Thyroid gland (tissue), 4 donors: ENCODE data around the gene EDRF1. TPM values are rescaled to one million over a fixed set of nuclear protein-coding genes. Genes with fewer than 3 reads are reported as not detected.

Experiments used
- DNase-seq, 2 donors: peaks; one replicate each; pipeline ENCODE4 v3.0.0-alpha.2; 2019
- H3K27ac ChIP-seq, 3 donors: fragments of 200-600 bp; sonication (generic); 1 replicate in 2 of 3; 2 replicates in 1 of 3; pipeline ENCODE4 v1.5.1; 2016 to 2019; ENCODE audit warnings: mild to moderate bottlenecking in 1 of 3, moderate library complexity in 1 of 3
- H3K27me3 ChIP-seq: fragments of 200-600 bp; sonication (generic); one replicate; pipeline ENCODE4 v1.5.1; 2019
- H3K36me3 ChIP-seq, 2 donors: fragments of 200-600 bp; sonication (generic); one replicate each; pipeline ENCODE4 v1.5.1; 2016 to 2019
- H3K4me1 ChIP-seq, 2 donors: fragments of 200-600 bp; sonication (generic); one replicate each; pipeline ENCODE4 v1.5.1; 2017 to 2019
- H3K4me3 ChIP-seq, 3 donors: fragments of 200-600 bp; sonication (generic); replicated peaks in 1 of 3; 1 replicate in 2 of 3; 2 replicates in 1 of 3; pipeline ENCODE4 v1.5.1; 2016; ENCODE audit warnings: mild to moderate bottlenecking in 1 of 3
- H3K9me3 ChIP-seq: fragments of 200-600 bp; sonication (generic); one replicate; pipeline ENCODE4 v1.5.1; 2017
- POLR2A ChIP-seq, 2 donors: fragments of 450-650 bp; IDR thresholded peaks; one replicate each; pipeline ENCODE4 v1.6.1; 2017; ENCODE audit warnings: antibody characterized with exemption in 2 of 2, mild to moderate bottlenecking in 2 of 2, moderate library complexity in 1 of 2
- WGBS, 2 donors: methylation state at CpG; one replicate each; pipeline ENCODE4 v1.1.5; 2017; 5-methylcytosine and 5-hydroxymethylcytosine counted together
- intact Hi-C: fragments of 100-400 bp; cut with DNase I; formaldehyde crosslinking; loops from one replicate; pipeline ENCODE4 v1.15.1; 2023
- total RNA-seq, 4 donors: library from RNA; depleted of rRNA; stranded (reverse); fragments of >200 nt; gene quantifications; one replicate each; pipeline ENCODE4 v1.2.3, GENCODE V29; 2016
- TF ChIP-seq, protein P1 (sequence below), 6 experiments: fragments of 200-600 bp in 3 of 6; fragments of 450-650 bp in 3 of 6; sonication (generic) in 3 of 6; IDR thresholded peaks; one replicate each; pipeline ENCODE4 v1.5.1; 2016 to 2019; ENCODE audit warnings: antibody characterized with exemption in 6 of 6, mild to moderate bottlenecking in 2 of 6, inconsistent platforms in 1 of 6, moderate library complexity in 1 of 6

The EDRF1 gene
- total RNA-seq, 4 donors from 2014 or later: 23.2 to 35.5 (median 30.9) TPM

DNA sequence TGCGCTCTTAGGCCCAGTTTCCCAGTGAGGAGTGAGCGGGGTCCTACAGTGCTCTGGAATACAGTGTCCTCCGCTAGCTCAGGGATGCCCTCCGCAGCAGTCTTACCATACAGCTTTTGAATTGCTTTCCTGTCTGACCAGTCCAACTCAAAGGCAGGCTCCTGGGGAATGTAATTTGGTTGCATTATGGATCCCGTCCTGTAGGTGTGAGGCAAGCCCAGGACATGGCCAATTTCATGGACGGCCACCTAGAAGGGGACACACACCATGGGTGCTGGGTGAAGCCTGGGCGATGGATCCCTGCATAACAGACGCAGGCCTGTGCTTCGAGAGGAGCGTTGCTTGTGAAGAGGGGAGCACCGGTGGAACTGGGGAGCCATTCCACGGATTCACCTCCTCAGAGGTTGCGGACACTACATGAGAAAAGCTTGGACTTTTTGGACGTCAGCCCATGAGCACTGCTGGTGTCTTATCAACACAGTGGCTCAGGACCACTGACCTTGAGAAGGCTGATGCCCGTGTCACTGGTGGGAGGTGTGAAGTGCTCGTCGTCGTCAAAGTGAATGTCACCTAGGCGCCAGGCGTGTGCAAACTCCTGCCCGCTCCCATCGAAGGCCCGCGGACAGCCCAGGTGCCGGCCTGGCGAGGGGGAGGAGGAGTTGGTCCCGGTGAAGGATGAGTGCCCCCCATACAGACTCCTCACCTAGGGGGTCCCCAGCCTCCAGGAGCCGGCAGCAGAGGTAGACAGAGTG, 52.8 kb downstream of the EDRF1 start:
- WGBS, 2 donors: 90 to 91% methylated on average over 27 to 28 of the region's 28 CpGs
- intact Hi-C loops: no loop called here
- Histone ChIP-seq H3K9me3 (no peaks in the 10 kb centered on the region), H3K36me3 (no peaks in the 10 kb centered on the region), H3K27me3 (no peaks in the 10 kb centered on the region), H3K27ac (no peak overlapping the region), H3K4me3 (no peak overlapping the region), H3K4me1 (peaks cover 0 to 11% of the 10 kb centered on the region in 2 donors)
- TF ChIP-seq, protein P1, sequence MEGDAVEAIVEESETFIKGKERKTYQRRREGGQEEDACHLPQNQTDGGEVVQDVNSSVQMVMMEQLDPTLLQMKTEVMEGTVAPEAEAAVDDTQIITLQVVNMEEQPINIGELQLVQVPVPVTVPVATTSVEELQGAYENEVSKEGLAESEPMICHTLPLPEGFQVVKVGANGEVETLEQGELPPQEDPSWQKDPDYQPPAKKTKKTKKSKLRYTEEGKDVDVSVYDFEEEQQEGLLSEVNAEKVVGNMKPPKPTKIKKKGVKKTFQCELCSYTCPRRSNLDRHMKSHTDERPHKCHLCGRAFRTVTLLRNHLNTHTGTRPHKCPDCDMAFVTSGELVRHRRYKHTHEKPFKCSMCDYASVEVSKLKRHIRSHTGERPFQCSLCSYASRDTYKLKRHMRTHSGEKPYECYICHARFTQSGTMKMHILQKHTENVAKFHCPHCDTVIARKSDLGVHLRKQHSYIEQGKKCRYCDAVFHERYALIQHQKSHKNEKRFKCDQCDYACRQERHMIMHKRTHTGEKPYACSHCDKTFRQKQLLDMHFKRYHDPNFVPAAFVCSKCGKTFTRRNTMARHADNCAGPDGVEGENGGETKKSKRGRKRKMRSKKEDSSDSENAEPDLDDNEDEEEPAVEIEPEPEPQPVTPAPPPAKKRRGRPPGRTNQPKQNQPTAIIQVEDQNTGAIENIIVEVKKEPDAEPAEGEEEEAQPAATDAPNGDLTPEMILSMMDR (IDR thresholded peaks at IDR 0.05): no peak
- TF ChIP-seq POLR2A (IDR thresholded peaks at IDR 0.05): no peak
- DNase-seq: no peak

DNA sequence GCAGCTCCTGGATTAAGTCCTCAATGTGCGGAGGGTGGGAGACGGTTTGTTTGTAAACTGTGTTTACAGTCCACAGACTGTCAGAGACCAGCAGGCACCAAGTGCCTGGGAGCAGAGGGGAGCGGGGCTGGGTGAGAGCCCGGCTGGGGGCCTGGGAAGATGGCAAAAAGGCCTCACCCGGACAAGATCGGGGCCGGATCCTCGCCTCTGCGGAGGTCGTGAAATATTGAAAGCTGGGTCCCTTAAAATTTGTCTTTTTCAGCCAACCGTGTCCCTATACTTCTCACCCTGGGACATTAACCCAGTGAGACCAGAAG, 53.3 kb downstream of the EDRF1 start:
- WGBS, 2 donors: 88 to 97% methylated on average over 11 of the region's 11 CpGs
- peaks cover 0 to 10% of the 10 kb centered on the region in 2 donors for H3K4me1 ChIP-seq
- H3K4me3 ChIP-seq: no peak overlapping the region
- no peak for DNase-seq
- no peaks in the 10 kb centered on the region for H3K27me3 ChIP-seq
- intact Hi-C loops: no loop called here
- H3K27ac ChIP-seq: no peak overlapping the region
- no peaks in the 10 kb centered on the region for H3K36me3 ChIP-seq
- H3K9me3 ChIP-seq: no peaks in the 10 kb centered on the region
- TF ChIP-seq, protein P1 (IDR thresholded peaks at IDR 0.05): no peak
- TF ChIP-seq POLR2A (IDR thresholded peaks at IDR 0.05): no peak

DNA sequence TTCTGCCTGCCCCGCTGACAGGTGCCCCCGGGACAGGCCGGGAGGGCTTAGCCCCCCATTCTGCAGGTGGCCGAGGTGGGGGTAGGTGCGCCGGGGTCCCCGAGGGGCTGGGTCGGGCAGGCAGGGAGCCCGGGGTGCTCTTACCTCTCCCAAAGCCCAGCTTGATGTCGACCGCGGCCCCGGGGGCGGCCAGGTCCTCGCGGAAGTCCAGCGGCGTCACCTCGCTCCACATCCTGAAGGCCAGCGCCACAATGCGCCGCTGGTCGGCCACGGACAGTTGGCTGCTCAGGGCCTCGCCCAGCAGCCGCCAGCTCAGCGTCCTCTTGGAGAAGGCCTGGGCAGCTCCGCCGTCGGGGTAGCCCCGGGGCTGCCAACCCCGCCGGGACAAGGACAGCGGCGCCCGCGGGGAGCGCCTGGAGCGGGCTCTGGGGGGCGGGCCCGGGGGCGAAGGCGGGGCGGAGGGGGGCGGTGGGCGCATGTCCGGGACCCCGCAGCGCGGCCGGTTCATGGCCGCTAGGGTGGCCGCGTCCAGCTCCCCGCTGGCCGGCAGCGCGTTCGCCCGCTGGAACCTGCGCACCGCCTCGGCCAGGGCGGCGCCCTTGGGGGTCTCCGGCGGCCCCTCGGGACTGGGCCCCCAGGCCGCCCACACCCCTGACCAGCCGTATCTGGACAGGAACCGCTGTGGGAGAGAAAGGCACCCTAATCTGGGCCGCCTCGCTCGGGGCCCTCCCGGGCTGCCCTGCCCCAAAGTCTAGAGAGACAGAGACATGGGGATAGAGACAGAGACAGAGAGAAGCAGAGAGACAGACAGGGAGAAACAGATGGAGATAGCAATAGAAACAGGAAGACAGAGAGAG, 54.4 kb downstream of the EDRF1 start:
- no peak overlapping the region for H3K27ac ChIP-seq
- H3K9me3 ChIP-seq: no peaks in the 10 kb centered on the region
- H3K4me1 ChIP-seq: no peaks in the 10 kb centered on the region
- no peaks in the 10 kb centered on the region for H3K27me3 ChIP-seq
- no peak for DNase-seq
- no peak overlapping the region for H3K4me3 ChIP-seq
- 59 to 77% methylated on average over 28 to 32 of the region's 75 CpGs for WGBS, 2 donors
- TF ChIP-seq, protein P1 (IDR thresholded peaks at IDR 0.05): no peak
- TF ChIP-seq POLR2A (IDR thresholded peaks at IDR 0.05): no peak
- no peaks in the 10 kb centered on the region for H3K36me3 ChIP-seq
- intact Hi-C loops: no loop called here

DNA sequence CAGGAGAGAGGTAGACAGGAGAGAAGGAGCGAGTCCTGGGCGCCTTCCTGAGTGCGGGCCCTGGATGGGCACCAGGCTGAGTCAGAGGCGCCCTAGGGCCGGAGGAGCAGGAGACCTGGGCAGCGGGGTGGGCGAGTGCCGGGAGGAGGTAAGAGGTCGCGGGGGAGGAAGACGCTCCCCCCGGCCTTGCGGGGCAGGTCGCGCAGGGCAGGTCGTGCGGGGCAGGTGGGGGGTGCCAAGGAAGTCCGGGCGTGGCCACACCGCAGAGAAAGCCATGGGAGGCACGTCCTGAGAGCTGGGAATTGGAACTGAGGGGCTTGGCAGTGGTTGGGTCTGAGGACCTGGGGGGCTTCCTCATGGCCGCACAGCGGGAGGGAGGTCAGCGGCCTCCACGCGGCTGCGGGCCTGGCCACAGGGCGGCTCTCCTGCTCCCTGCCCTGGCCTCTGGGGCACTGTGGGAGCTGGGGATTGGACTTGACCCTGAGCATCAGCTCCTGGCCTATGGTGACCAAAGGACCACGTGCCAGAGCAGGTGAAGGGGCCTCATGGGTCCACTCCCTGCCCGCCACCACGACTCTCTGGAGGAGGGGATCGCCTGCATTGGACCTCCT, 55.2 kb downstream of the EDRF1 start:
- intact Hi-C loops: no loop called here
- H3K27ac ChIP-seq: no peak overlapping the region
- no peak overlapping the region for H3K4me3 ChIP-seq
- H3K9me3 ChIP-seq: no peaks in the 10 kb centered on the region
- H3K27me3 ChIP-seq: no peaks in the 10 kb centered on the region
- TF ChIP-seq, protein P1 (IDR thresholded peaks at IDR 0.05): no peak
- TF ChIP-seq POLR2A (IDR thresholded peaks at IDR 0.05): no peak
- H3K4me1 ChIP-seq: no peaks in the 10 kb centered on the region
- 87 to 93% methylated on average over 28 to 29 of the region's 32 CpGs for WGBS, 2 donors
- no peaks in the 10 kb centered on the region for H3K36me3 ChIP-seq
- no peak for DNase-seq
